Endothelial cell of umbilical vein (primary cell): Measurements from ENCODE around the gene CAPN5. TPM values are rescaled to one million over a fixed set of nuclear protein-coding genes. Genes with fewer than 3 reads are reported as not detected.

ENCODE experiments used
- BruUV-seq: library from RNA; stranded (reverse); fragments of 400-500 nt; replicated peaks from 2 replicates; lab custom pipeline; 2021; lab: Mats Ljungman, UMichigan
- CTCF ChIA-PET: fragments of 300-600, 350-600 bp; sonication (Branson Sonifier 250); formaldehyde crosslinking; loops from one replicate; lab custom pipeline; 2021; ENCODE audit warnings: antibody characterized with exemption, inconsistent platforms; lab: Charles Lee
- POLR2A ChIA-PET: fragments of 300-600, 350-600 bp; sonication (Branson Sonifier 250); formaldehyde crosslinking; loops from one replicate; lab custom pipeline; 2021; ENCODE audit warnings: antibody characterized with exemption, inconsistent platforms; lab: Charles Lee
- DNase-seq: peaks from one replicate; pipeline ENCODE4 v3.0.0-alpha.2; 2011; ENCODE audit warnings: low read depth, low spot score
- FAIRE-seq: peaks from 2 replicates; lab custom pipeline; 2011; peaks lifted over from hg19 to GRCh38; lab: Jason Lieb, UNC
- H2AFZ ChIP-seq: 2 replicates; pipeline ENCODE4 v1.6.0; 2012; ENCODE audit warnings: low read depth, low read length, control low read depth, inconsistent platforms
- H3K27ac ChIP-seq: 2 replicates; pipeline ENCODE4 v1.5.1; 2011; ENCODE audit warnings: low read depth, mild to moderate bottlenecking, control low read depth, low read length, moderate library complexity; ENCODE audit not compliant: insufficient read depth
- H3K27me3 ChIP-seq, 2 experiments: 2 replicates each; pipeline versions ENCODE4 v1.6.0 to v1.6.1; 2011; ENCODE audit warnings: low read length in 2 of 2, mixed read lengths in 1 of 2; ENCODE audit not compliant: control insufficient read depth in 2 of 2, insufficient read depth in 2 of 2
- H3K36me3 ChIP-seq, 2 experiments: 2 replicates in 1 of 2; 3 replicates in 1 of 2; pipeline ENCODE4 v1.5.1; 2011; ENCODE audit warnings: low read length in 2 of 2, mild to moderate bottlenecking in 1 of 2, moderate library complexity in 1 of 2; ENCODE audit not compliant: control insufficient read depth in 2 of 2, insufficient read depth in 2 of 2; ENCODE audit errors: extremely low read depth in 1 of 2
- H3K4me1 ChIP-seq: 3 replicates; pipeline ENCODE4 v1.5.1; 2011; ENCODE audit warnings: mild to moderate bottlenecking, low read length; ENCODE audit not compliant: control insufficient read depth, insufficient read depth; ENCODE audit errors: extremely low read depth
- H3K4me2 ChIP-seq: 2 replicates; pipeline ENCODE4 v1.6.1; 2011; ENCODE audit warnings: low read length, control low read depth, mixed read lengths; ENCODE audit not compliant: insufficient read depth
- H3K4me3 ChIP-seq, 3 experiments: fragments of 200-600 bp in 1 of 3; sonication (generic), shearing (Covaris generic) in 1 of 3; replicated peaks in 1 of 3; 2 replicates each; pipeline ENCODE4 v1.5.1; 2011 to 2016; ENCODE audit warnings: control low read depth in 3 of 3, low read length in 3 of 3, mild to moderate bottlenecking in 2 of 3, inconsistent platforms in 1 of 3, low read depth in 1 of 3, moderate library complexity in 1 of 3; ENCODE audit not compliant: insufficient read depth in 1 of 3
- H3K79me2 ChIP-seq: 2 replicates; pipeline ENCODE4 v1.6.0; 2012; ENCODE audit warnings: low read length, inconsistent platforms; ENCODE audit not compliant: control insufficient read depth, insufficient read depth
- H3K9ac ChIP-seq: replicated peaks from 2 replicates; pipeline ENCODE3; 2011; ENCODE audit warnings: low read length, control low read depth; ENCODE audit not compliant: insufficient read depth; ENCODE audit errors: extremely low read depth
- H3K9me1 ChIP-seq: replicated peaks from 3 replicates; pipeline ENCODE4 v1.6.0; 2011; ENCODE audit warnings: mild to moderate bottlenecking, low read length; ENCODE audit not compliant: control insufficient read depth, insufficient read depth; ENCODE audit errors: extremely low read depth
- H3K9me3 ChIP-seq: replicated peaks from 2 replicates; pipeline ENCODE4 v1.5.1; 2012; ENCODE audit warnings: low read length, inconsistent platforms; ENCODE audit not compliant: control insufficient read depth, insufficient read depth
- H4K20me1 ChIP-seq: replicated peaks from 2 replicates; pipeline ENCODE3; 2011; ENCODE audit warnings: mild to moderate bottlenecking, low read length; ENCODE audit not compliant: control insufficient read depth, insufficient read depth; ENCODE audit errors: extremely low read depth
- CTCF ChIP-seq, 2 donors: IDR thresholded peaks; 1 replicate in 1 of 2; 2 replicates in 1 of 2; pipeline ENCODE4 v1.5.1; 2011; ENCODE audit warnings: low read length in 2 of 2, mild to moderate bottlenecking in 2 of 2, moderate library complexity in 2 of 2, control low read depth in 1 of 2, inconsistent platforms in 1 of 2, low read depth in 1 of 2; ENCODE audit not compliant: insufficient read depth in 1 of 2; ENCODE audit errors: extremely low read depth in 1 of 2
- EZH2 ChIP-seq: IDR thresholded peaks from 2 replicates; pipeline ENCODE4 v1.6.1; 2012; ENCODE audit warnings: borderline replicate concordance, low read depth, mild to moderate bottlenecking, moderate library complexity, low read length, inconsistent platforms; ENCODE audit not compliant: severe bottlenecking
- FOS ChIP-seq: IDR thresholded peaks from 2 replicates; pipeline ENCODE4 v1.6.1; 2011; ENCODE audit warnings: mild to moderate bottlenecking, low read length, moderate library complexity, borderline replicate concordance; ENCODE audit not compliant: insufficient read depth
- GATA2 ChIP-seq: IDR thresholded peaks from 2 replicates; pipeline ENCODE4 v1.7.0; 2011; ENCODE audit warnings: low read depth, mild to moderate bottlenecking, moderate library complexity, mixed read lengths, low read length; ENCODE audit not compliant: insufficient read length, insufficient read depth
- JUN ChIP-seq: IDR thresholded peaks from 2 replicates; pipeline ENCODE4 v1.6.1; 2011; ENCODE audit warnings: borderline replicate concordance, low read depth; ENCODE audit not compliant: insufficient read length, insufficient read depth
- MAX ChIP-seq: IDR thresholded peaks from 2 replicates; pipeline ENCODE4 v1.6.1; 2011; ENCODE audit not compliant: insufficient read depth, insufficient read length
- MYC ChIP-seq: IDR thresholded peaks from one replicate; pipeline ENCODE4 v1.6.1; 2011; ENCODE audit warnings: mild to moderate bottlenecking, low read depth, low read length
- POLR2A ChIP-seq: IDR thresholded peaks from 2 replicates; pipeline ENCODE4 v1.6.1; 2012; ENCODE audit warnings: low read depth, mild to moderate bottlenecking, control low read depth, low read length
- POLR2AphosphoS5 ChIP-seq: IDR thresholded peaks from 2 replicates; pipeline ENCODE4 v1.6.1; 2012; ENCODE audit warnings: low read depth, mild to moderate bottlenecking, control low read depth, low read length, moderate library complexity; ENCODE audit not compliant: insufficient read depth
- dilution Hi-C: fragments of 300-500 bp; cut with MboI; formaldehyde crosslinking; loops from one replicate; pipeline ENCODE4 v1.15.0; 2019; ENCODE audit warnings: low sequenced_read_pairs; ENCODE audit not compliant: extremely low pct_ligation_motif_present
- intact Hi-C: fragments of 100-400 bp; cut with micrococcal nuclease; formaldehyde crosslinking; loops from one replicate; pipeline ENCODE4 v1.10.0; 2022
- polyA plus RNA-seq, 4 experiments: library from polyadenylated mRNA; depleted of rRNA in 3 of 4; stranded (reverse) in 3 of 4; unstranded in 1 of 4; fragments of >200 nt; gene quantifications; 2 replicates each; pipeline versions ENCODE4 v1.2.1 to v1.2.3, GENCODE V29; 2011 to 2012; ENCODE audit warnings: missing spikeins in 1 of 4
- total RNA-seq: library from RNA; stranded (reverse); gene quantifications from 2 replicates; pipeline ENCODE4 v1.2.3, GENCODE V29; 2021

CAPN5 gene
- total and polyA plus RNA-seq, 2 donors (not counting 3 experiments of a cell fraction or from before 2014, with no cell fraction given), result 15.0 to 17.0 TPM

DNA sequence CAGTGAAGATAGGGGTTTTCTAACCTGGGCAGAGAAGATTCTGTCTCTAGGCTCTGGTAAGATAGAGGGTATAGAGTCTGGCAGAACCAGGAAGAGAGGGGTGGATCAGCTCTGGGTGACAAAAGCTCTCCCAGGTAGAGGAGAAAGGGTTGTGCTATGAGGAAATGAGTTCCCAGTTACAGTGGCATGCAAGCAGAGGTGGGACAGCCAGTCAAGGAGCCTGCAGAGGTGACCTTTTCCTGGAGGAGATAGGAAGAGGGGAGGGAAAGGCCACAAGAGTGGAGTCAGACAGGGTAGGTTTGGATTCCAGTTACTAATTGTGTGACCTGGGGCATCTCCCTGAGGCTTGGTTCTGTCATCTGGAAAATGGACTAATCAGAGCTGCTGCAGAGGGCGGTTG, 3.4 kb upstream of the CAPN5 start:
- dilution Hi-C loops, result no loop called here
- no peaks in the 10 kb centered on the region for H3K79me2 ChIP-seq
- TF ChIP-seq JUN, result no peak
- no peak for TF ChIP-seq FOS
- TF ChIP-seq POLR2A, result no peak
- no peak for TF ChIP-seq CTCF (IDR thresholded peaks at IDR 0.05; ENCODE audit: extremely low read depth in 1 of 2, insufficient read depth in 1 of 2, low read depth in 1 of 2, low read length in 2 of 2)
- intact Hi-C loops, result no loop called here
- DNase-seq (no peak), FAIRE-seq (no peak)
- peaks cover 11% of the 10 kb centered on the region for H3K4me1 ChIP-seq
- no peak overlapping the region for H3K27ac ChIP-seq
- H3K4me2 ChIP-seq, result no peak overlapping the region
- no peaks in the 10 kb centered on the region for H3K9me3 ChIP-seq
- no peak overlapping the region for H3K4me3 ChIP-seq
- no peaks in the 10 kb centered on the region for H3K9me1 ChIP-seq
- POLR2A ChIA-PET, result no interaction called here
- H3K9ac ChIP-seq, result no peak overlapping the region
- CTCF ChIA-PET, result interaction anchor here (0.7 to 6.4 kb wide), 9 partner anchors 10 to 51 kb away, joined by 3 to 148 read pairs (median 14); no protein-coding TSS in a partner anchor
- H3K36me3 ChIP-seq, result no peaks in the 10 kb centered on the region
- H3K27me3 ChIP-seq, result peaks cover 4 to 9% of the 10 kb centered on the region in 2 experiments
- no peak overlapping the region for H2AFZ ChIP-seq
- H4K20me1 ChIP-seq, result no peaks in the 10 kb centered on the region
- no TSS peak for BruUV-seq

- FAIRE-seq, result no peak
- no TSS peak for BruUV-seq
- dilution Hi-C loops, result no loop called here
Observed at GRCh38 chr11:77063861-77064260, 2.9 kb upstream of the CAPN5 start.

More at GRCh38 chr11:77063861-77064260, 2.9 kb upstream of the CAPN5 start:
- CTCF ChIA-PET, result interaction anchor here (2.0 to 6.4 kb wide), 6 partner anchors 11 to 38 kb away, joined by 7 to 148 read pairs (median 16); no protein-coding TSS in a partner anchor
- Histone ChIP-seq H2AFZ (no peak overlapping the region), H3K9me3 (no peaks in the 10 kb centered on the region), H3K4me1 (peaks cover 11% of the 10 kb centered on the region), H3K4me3 (no peak overlapping the region), H4K20me1 (no peaks in the 10 kb centered on the region), H3K36me3 (no peaks in the 10 kb centered on the region), H3K9me1 (no peaks in the 10 kb centered on the region), H3K79me2 (no peaks in the 10 kb centered on the region), H3K9ac (no peak overlapping the region), H3K4me2 (no peak overlapping the region), H3K27ac (no peak overlapping the region), H3K27me3 (peaks cover 4 to 9% of the 10 kb centered on the region in 2 experiments)
- intact Hi-C loops, result no loop called here
- DNase-seq, result no peak
- TF ChIP-seq MYC (no peak), EZH2 (no peak), MAX (no peak), FOS (no peak), CTCF (IDR thresholded peaks at IDR 0.05; ENCODE audit: extremely low read depth in 1 of 2, insufficient read depth in 1 of 2, low read depth in 1 of 2, low read length in 2 of 2) (no peak), POLR2AphosphoS5 (no peak), POLR2A (no peak), JUN (no peak), GATA2 (no peak)
- POLR2A ChIA-PET, result no interaction called here
